Measurements from ENCODE around the gene RGS7BP. TPM values are rescaled to one million over a fixed set of nuclear protein-coding genes. Genes with fewer than 3 reads are reported as not detected.

The RGS7BP gene
- total RNA-seq: under 1 TPM; 0.12 to 0.35 TPM

DNA sequence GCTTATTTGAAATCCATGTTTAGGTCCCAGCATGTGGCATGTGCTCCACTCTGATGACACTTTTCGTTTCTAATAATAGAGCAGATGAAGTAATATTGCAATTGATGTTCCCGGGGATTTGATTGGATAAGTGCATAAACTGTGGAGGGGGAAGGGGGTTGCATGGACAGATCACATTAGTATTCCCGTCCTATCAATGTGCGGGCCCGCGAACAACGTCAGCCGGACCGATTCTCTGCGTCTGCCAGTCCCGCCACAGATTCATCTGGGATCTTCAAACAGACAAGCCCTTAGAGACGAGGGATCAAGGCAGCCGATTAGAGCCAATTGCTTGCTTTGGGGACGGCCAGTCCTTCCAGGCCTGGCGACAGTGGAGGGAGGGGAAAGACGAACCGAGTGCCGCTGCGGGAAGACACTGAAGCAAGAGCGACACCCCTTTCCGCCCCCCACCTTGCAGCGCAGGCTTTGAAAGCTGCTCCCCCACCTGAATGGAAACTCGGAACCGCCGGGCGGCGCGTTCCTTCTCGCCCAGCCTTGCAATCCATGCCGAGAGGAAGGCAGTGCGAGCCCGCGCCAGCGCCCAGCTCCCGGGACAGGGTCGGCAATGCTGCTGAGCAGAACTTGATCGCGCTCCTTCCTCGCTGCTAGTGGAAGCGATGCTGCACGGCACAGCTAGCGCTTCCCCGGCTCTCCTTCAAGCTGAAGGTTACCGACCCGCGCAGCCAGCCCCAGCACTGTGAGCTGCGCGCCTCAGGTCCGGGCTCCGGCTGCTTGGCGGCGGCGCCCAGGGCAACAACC is at the start of gene RGS7BP:
Gene RGS7BP (plus strand): TSS at position 247 of the 798 bp plus-strand sequence. CDS start 610 bp downstream, outside the sequence.
- intact Hi-C loops (cut with DNase I): no loop called here
- Histone ChIP-seq H3K27ac (no peak within 1 kb of the TSS), H3K36me3 (no peaks in the 10 kb centered on the region), H3K27me3 (peaks cover 9% of the 10 kb centered on the region), H3K9me3 (no peaks in the 10 kb centered on the region), H3K4me3 (peak within 1 kb of the TSS; percentile 12), H3K9ac (ENCODE audit: low read depth in 2 of 2, low read length in 2 of 2) (no peak within 1 kb of the TSS), H3K4me1 (no peaks in the 10 kb centered on the region)
- TF ChIP-seq CTCF (IDR thresholded peaks at IDR 0.05): no peak
- DNase-seq: no peak

DNA sequence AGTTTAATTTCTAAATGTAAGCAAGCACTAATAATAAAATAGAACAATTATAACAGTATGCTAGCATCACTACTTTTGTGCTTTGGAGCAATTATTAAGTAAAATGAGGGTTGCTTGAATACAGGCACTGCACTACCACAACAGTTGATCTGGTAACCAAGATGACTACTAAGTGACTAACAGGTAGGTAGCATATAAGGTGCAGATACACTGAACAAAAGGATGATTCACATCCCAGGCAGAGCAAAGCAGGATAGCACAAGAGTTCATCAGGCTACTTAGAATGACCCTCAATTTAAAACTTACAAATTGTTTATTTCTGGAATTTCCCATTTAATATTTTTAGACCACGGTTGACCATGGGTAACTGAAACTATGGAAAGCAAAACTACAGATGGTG is 48.0 kb upstream of the RGS7BP start:
- Histone ChIP-seq H3K4me3 (no peak overlapping the region), H3K36me3 (no peaks in the 10 kb centered on the region), H3K4me1 (no peaks in the 10 kb centered on the region), H3K9ac (ENCODE audit: low read depth in 2 of 2, low read length in 2 of 2) (no peak overlapping the region), H3K9me3 (no peaks in the 10 kb centered on the region), H3K27me3 (no peaks in the 10 kb centered on the region), H3K27ac (no peak overlapping the region)
- intact Hi-C loops (cut with DNase I): no loop called here
- no peak for TF ChIP-seq CTCF (IDR thresholded peaks at IDR 0.05)
- no peak for DNase-seq

DNA sequence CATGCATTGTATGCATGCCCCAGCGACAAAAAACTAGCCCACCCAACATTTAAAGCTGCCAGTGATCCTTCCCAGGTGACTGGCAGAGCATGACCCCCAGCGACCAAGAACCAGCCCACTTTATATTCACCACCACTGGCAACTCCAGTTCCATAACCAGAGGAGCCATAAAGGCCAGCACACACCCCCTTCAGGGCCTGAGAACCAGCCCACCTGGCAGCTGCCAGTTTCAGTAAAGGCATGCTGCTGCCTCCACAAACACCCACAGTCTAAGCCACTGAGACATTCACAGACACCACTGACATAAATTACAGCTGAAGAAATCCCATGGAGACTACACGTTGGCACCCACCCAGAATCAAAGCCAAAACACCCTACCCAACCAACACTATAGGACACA is 46.9 kb upstream of the RGS7BP start:
- no peak overlapping the region for H3K9ac ChIP-seq (ENCODE audit: low read depth in 2 of 2, low read length in 2 of 2)
- intact Hi-C loops (cut with DNase I): no loop called here
- no peak for TF ChIP-seq CTCF (IDR thresholded peaks at IDR 0.05)
- no peaks in the 10 kb centered on the region for H3K9me3 ChIP-seq
- no peak overlapping the region for H3K4me3 ChIP-seq
- DNase-seq: no peak
- no peaks in the 10 kb centered on the region for H3K27me3 ChIP-seq
- no peak overlapping the region for H3K27ac ChIP-seq
- no peaks in the 10 kb centered on the region for H3K36me3 ChIP-seq
- H3K4me1 ChIP-seq: no peaks in the 10 kb centered on the region

DNA sequence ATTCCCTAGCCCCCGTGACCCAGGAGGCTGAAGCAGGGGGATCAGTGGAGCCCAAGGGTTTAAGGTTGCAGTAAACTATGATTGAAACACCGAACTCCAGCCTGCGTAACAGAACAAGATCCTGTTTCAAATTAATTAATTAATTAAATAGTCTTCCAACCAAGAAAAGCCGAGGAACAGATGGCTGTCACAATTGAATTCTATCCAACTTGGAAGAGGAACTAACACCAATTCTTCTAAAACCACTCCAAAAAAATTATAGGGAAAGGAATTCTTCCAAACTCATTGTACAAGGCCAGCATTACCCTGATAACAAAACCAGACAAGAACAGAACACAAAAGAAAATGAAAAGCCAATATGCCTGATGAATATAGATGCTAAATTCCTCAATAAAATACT is 43.4 kb upstream of the RGS7BP start:
- intact Hi-C loops (cut with DNase I): no loop called here
- DNase-seq: no peak
- Histone ChIP-seq H3K9ac (ENCODE audit: low read depth in 2 of 2, low read length in 2 of 2) (no peak overlapping the region), H3K27ac (no peak overlapping the region), H3K36me3 (no peaks in the 10 kb centered on the region), H3K9me3 (no peaks in the 10 kb centered on the region), H3K4me1 (no peaks in the 10 kb centered on the region), H3K4me3 (no peak overlapping the region), H3K27me3 (no peaks in the 10 kb centered on the region)
- no peak for TF ChIP-seq CTCF (IDR thresholded peaks at IDR 0.05)

DNA sequence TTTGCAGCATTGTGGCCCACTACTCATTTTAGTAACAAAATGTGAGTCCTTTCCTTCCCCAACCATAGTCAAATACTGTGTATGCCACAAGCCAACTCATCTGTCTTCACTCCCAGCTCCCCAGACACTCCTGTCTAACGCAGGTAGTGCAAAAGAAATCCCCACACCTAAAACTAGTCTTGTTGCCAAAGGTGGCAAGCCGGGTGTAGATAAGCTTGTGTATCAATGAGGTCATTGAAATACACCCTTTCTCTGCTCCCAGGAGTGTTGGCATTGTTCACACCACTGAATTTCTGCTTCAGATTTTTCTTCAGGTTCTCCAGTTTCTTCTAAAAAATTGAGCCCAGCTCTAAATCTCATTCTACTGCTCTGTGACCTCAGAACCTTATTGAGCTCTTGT is 19.7 kb upstream of the RGS7BP start:
- TF ChIP-seq CTCF (IDR thresholded peaks at IDR 0.05): no peak
- no peaks in the 10 kb centered on the region for H3K36me3 ChIP-seq
- intact Hi-C loops (cut with DNase I): no loop called here
- H3K27me3 ChIP-seq: no peaks in the 10 kb centered on the region
- DNase-seq: no peak
- no peak overlapping the region for H3K27ac ChIP-seq
- H3K9me3 ChIP-seq: no peaks in the 10 kb centered on the region
- H3K4me3 ChIP-seq: no peak overlapping the region
- no peak overlapping the region for H3K9ac ChIP-seq (ENCODE audit: low read depth in 2 of 2, low read length in 2 of 2)
- H3K4me1 ChIP-seq: no peaks in the 10 kb centered on the region

All from colonic mucosa (tissue), 4 donors.